Mesothelial cell of epicardium (in vitro differentiated cells): ENCODE measurements around the gene REV3L. TPM values are rescaled to one million over a fixed set of nuclear protein-coding genes. Genes with fewer than 3 reads are reported as not detected.
"Not testable (repeated sequence)": the region's sequence is repeated elsewhere in the genome, so short reads cannot be mapped to it uniquely, and the experiment has no call there.

ENCODE experiments used
- DNase-seq, 2 experiments: peaks; one replicate each; pipeline ENCODE4 v3.0.0; 2021; ENCODE audit warnings: low spot score in 2 of 2; ENCODE audit not compliant: unreplicated experiment in 2 of 2
- H3K27ac Mint-ChIP-seq: 2 replicates; pipeline ENCODE4 v1.8.0; 2021; ENCODE audit warnings: mixed read lengths
- H3K27me3 Mint-ChIP-seq: 2 replicates; pipeline ENCODE4 v1.8.0; 2021; ENCODE audit warnings: low read depth, mixed read lengths
- H3K36me3 Mint-ChIP-seq: 2 replicates; pipeline ENCODE4 v1.8.0; 2021; ENCODE audit warnings: mixed read lengths
- H3K4me1 Mint-ChIP-seq: 2 replicates; pipeline ENCODE4 v1.8.0; 2021; ENCODE audit warnings: mixed read lengths
- H3K4me3 Mint-ChIP-seq: 2 replicates; pipeline ENCODE4 v1.8.0; 2021; ENCODE audit warnings: mild to moderate bottlenecking, moderate library complexity, mixed read lengths
- H3K9me3 Mint-ChIP-seq: 2 replicates; pipeline ENCODE4 v1.8.0; 2021; ENCODE audit warnings: mixed read lengths
- total RNA-seq: library from RNA; stranded (reverse); gene quantifications from 3 replicates; pipeline ENCODE4 v1.2.1, GENCODE V29; 2021
- TF ChIP-seq, protein P1 (sequence below): fragments of 200-600 bp; sonication (generic); IDR thresholded peaks from one replicate; pipeline ENCODE4 v1.5.0; 2021; ENCODE audit warnings: antibody characterized with exemption; ENCODE audit not compliant: unreplicated experiment

Gene REV3L
- total RNA-seq, 1 donor from 2014 or later = 41.7 TPM

DNA sequence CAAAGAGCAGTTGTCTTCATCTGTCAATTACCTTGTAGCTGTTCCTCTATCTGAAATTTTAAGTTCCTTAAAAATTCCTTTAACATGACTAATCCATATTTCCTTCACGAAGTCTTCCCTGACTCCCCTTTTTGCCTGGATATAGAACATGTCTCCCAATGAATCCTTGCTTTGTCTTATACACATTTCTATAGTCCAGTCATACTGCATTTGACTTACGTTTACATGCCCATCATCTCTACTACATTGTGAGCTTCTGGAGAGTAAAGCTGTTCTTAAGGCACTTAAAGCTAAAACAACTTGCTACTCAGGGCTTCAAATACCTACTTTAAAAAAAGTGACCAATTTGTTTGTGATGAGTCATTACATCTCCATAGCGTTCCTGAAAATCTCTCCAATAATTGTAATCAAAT, 4.9 kb downstream of the REV3L start:
- H3K36me3 Mint-ChIP-seq = no peaks in the 10 kb centered on the region
- no peak overlapping the region for H3K4me3 Mint-ChIP-seq
- no peaks in the 10 kb centered on the region for H3K27me3 Mint-ChIP-seq
- TF ChIP-seq, protein P1, sequence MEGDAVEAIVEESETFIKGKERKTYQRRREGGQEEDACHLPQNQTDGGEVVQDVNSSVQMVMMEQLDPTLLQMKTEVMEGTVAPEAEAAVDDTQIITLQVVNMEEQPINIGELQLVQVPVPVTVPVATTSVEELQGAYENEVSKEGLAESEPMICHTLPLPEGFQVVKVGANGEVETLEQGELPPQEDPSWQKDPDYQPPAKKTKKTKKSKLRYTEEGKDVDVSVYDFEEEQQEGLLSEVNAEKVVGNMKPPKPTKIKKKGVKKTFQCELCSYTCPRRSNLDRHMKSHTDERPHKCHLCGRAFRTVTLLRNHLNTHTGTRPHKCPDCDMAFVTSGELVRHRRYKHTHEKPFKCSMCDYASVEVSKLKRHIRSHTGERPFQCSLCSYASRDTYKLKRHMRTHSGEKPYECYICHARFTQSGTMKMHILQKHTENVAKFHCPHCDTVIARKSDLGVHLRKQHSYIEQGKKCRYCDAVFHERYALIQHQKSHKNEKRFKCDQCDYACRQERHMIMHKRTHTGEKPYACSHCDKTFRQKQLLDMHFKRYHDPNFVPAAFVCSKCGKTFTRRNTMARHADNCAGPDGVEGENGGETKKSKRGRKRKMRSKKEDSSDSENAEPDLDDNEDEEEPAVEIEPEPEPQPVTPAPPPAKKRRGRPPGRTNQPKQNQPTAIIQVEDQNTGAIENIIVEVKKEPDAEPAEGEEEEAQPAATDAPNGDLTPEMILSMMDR = no peak
- peaks cover 35% of the 10 kb centered on the region for H3K4me1 Mint-ChIP-seq
- H3K27ac Mint-ChIP-seq = peak overlapping the region; percentile 13
- DNase-seq = no peak
- no peaks in the 10 kb centered on the region for H3K9me3 Mint-ChIP-seq

DNA sequence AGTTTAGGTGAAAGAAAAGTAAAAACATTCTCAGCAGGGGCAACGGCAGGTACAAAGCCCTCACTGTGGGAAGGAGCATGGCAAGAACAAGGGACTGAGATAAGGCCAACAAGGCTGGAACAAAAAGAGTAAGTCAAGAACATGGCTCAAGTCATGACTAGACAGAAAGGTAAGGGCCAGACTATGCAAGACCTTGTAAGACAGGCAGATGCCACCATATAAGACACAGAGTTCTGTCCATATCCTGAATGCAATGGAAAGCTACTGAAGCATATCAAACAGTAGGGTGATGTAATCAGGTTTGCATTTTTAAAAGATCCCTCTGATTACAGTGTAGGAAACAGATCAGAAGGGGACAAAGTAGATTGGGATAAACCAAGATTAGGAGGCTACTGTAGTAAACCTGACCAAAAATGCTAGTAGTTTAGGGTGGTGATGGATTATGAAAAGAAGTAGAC, 5.5 kb downstream of the REV3L start:
- Mint-ChIP-seq H3K36me3 (no peaks in the 10 kb centered on the region), H3K27me3 (no peaks in the 10 kb centered on the region), H3K4me3 (no peak overlapping the region), H3K4me1 (peaks cover 40% of the 10 kb centered on the region), H3K9me3 (no peaks in the 10 kb centered on the region), H3K27ac (peak overlapping the region; percentile 66)
- no peak for DNase-seq
- TF ChIP-seq, protein P1 = no peak

DNA sequence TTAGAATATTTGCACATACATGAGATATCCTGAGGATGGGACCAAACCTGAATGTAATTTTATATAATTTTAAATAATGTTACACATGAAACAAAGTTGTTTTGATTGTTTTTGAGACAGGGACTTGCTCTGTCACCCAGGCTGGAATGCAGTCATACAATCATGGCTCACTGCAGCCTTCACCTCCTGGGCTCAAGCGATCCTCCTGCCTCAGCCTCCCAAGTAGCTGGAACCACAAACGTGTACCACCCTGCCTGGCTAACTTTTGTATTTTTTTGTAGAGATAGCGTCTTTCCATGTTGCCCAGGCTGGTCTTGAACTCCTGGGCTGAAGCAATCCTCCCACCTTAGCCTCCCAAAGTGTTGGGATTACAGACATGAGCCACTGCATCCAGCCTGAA, 7.0 kb downstream of the REV3L start:
- H3K36me3 Mint-ChIP-seq, H3K9me3 Mint-ChIP-seq, H3K27ac Mint-ChIP-seq, DNase-seq, H3K27me3 Mint-ChIP-seq, H3K4me3 Mint-ChIP-seq: not testable (repeated sequence)
- peaks cover 40% of the 10 kb centered on the region for H3K4me1 Mint-ChIP-seq

DNA sequence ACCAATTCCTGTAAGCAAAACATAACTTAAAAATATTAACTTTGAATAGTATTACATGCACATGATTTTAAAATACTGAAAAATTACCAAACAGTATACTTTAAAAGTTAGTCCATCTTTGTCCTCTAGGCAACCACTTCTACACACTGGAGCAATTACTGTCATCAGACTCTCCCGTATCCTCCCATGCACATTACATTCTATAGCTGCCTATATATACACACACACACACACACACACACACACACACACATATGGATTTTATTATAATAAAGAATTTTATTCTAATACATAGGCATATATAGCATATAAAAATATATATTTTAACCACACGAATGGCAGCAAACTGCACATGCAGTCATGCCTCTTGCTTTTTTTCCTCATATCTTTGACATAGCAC, 8.2 kb downstream of the REV3L start:
- H3K9me3 Mint-ChIP-seq = no peaks in the 10 kb centered on the region
- H3K36me3 Mint-ChIP-seq = no peaks in the 10 kb centered on the region
- H3K27me3 Mint-ChIP-seq = no peaks in the 10 kb centered on the region
- H3K4me3 Mint-ChIP-seq = no peak overlapping the region
- TF ChIP-seq, protein P1 = no peak
- DNase-seq = no peak
- H3K4me1 Mint-ChIP-seq = peaks cover 41% of the 10 kb centered on the region
- H3K27ac Mint-ChIP-seq = no peak overlapping the region

DNA sequence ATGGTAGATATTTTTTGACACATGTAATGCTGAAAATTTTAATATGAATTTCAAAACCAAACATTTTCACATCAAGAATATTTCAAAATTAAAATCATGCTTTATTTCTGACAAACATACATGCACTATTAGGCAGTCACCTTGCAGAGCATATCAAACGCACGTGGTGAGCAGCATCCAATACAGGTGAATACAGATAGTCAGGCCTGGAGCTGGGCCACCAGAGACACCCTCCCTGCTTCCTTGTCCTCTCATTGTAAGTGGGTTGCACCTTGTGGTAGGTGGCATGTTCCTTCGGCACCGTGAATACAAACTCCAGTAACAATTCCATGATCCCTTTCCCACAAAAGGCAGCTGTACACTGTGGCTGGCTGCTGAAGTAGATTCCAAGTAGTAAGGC, 8.9 kb downstream of the REV3L start:
- DNase-seq = no peak
- no peaks in the 10 kb centered on the region for H3K9me3 Mint-ChIP-seq
- no peaks in the 10 kb centered on the region for H3K27me3 Mint-ChIP-seq
- H3K4me1 Mint-ChIP-seq = peaks cover 44% of the 10 kb centered on the region
- TF ChIP-seq, protein P1 = no peak
- no peak overlapping the region for H3K4me3 Mint-ChIP-seq
- no peaks in the 10 kb centered on the region for H3K36me3 Mint-ChIP-seq
- H3K27ac Mint-ChIP-seq = no peak overlapping the region

DNA sequence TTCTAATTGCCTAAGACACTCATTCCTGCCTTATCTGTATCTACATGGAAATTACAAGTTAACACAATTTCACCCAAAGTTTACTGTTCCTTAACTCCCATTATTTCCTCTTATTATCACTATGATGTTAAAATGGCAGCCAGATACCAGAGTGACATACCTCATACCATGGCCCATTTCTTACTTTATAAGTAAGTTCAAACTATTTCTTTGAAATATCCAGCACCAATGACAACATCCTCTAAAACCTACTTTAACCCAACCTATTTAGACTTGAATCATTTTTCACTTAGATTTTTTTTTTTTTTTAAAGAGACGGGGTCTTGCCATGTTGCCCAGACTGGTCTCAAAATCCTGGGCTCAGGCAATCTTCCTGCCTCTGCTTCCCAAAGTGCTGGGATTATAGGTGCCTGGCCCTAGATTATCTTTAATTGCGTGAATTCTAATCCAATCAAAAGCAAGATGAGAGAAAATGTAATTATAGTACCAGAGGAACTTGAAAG, 10.0 kb downstream of the REV3L start:
- Mint-ChIP-seq H3K36me3 (no peaks in the 10 kb centered on the region), H3K9me3 (no peaks in the 10 kb centered on the region), H3K27me3 (no peaks in the 10 kb centered on the region), H3K27ac (no peak overlapping the region), H3K4me1 (peaks cover 48% of the 10 kb centered on the region), H3K4me3 (no peak overlapping the region)
- TF ChIP-seq, protein P1 = no peak
- no peak for DNase-seq
